NCI-H2196 treated with DMSO at 0.1 percent for 48 hours (cell line): ENCODE measurements around the gene MGAT4B.

ENCODE experiments used
- DNase-seq: peaks from one replicate; lab custom pipeline; 2025; ENCODE audit not compliant: unreplicated experiment; lab: John Stamatoyannopoulos, UW

Gene MGAT4B

DNA sequence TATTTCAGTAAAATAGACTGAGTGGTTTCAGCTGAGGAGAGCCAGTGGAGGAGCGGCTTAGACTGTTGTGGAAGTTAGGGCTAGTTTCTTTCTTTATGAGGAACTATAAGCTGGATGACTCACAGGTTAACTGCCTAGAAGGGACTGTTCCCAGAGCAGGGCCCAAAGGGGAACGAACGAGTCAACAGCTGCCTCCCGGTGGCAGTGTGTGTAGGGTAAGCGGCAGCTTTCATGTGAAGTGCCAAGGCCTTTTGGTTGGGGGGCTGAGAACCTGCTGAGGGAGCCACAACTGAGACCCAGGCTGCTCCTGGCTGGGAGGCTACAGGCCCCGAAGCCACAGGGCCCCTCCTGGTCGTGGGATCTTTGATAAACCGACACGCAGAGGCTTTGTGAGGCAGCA lies 21.0 kb upstream of the MGAT4B start:
- DNase-seq = no peak

DNA sequence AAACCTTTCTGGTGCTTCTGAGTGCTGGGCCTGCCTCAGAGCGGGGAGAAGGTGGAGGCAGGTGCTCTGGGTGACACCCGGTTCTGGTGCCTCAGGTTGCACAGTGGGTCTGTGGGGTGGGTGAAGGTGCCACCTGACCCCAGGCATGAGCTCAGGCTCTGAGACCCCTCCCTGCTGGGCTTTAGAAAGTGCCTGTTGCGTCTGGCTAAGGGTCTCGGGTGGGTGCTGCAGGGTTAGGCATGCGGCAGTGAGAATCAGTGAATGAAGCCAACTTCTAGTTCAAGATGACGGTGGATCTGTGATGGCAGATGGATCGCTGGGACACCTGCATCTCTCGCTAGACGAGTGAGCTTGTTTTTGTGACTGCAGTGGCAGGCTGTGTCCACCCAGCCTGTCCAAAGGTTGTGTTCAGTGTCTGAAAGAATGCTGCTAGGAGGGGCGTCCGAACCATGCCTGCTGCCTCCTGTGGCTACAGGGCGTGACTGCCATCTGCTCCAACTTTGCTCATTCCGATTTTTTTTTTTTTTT lies 19.1 kb upstream of the MGAT4B start:
- no peak for DNase-seq

DNA sequence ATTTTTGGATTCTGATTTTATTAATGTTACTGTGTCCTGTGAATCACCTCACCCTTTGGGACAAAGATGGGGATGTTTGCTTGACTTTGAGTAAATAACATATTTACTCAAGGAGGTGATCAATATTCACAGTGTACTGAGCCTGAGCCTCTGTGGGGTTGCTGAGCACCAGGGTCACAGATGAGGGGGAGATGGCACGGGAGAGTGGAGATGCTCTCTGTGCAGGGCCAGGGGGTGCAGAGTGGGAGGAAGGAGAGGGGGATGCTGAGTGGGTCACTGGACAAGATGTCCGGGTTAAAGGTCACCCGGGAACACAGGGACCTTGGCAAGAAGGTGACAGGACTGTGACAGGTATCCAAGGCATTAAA lies 18.1 kb upstream of the MGAT4B start:
- no peak for DNase-seq

DNA sequence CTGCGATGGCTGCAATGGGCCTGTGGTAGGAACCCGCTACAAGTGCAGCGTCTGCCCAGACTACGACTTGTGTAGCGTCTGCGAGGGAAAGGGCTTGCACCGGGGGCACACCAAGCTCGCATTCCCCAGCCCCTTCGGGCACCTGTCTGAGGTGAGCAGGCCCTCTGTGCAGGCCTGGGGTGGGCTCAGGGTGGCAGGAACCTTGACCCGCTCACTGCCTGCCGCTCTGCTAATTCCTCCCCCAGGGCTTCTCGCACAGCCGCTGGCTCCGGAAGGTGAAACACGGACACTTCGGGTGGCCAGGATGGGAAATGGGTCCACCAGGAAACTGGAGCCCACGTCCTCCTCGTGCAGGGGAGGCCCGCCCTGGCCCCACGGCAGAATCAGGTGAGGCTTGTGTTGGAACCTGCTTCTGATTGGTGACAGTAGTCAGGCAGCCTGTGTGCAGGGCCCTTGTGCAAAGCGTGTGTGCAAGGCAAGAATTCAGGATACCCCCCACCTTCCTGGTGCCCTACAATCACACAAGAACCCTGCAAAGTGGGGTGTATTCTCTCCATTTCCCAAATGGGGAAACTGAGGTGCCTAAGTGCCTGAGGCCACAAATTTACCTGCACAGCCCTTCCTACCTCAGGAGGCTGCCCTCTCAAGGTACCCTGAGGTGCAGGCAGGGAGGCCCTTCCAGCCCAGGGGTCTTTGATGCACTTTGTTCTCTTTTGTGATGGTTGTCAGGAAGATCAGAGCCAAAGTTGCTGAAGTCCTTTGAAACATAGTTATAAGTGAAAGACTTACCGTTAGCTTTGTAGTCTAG lies 17.5 kb upstream of the MGAT4B start:
- DNase-seq = no peak

DNA sequence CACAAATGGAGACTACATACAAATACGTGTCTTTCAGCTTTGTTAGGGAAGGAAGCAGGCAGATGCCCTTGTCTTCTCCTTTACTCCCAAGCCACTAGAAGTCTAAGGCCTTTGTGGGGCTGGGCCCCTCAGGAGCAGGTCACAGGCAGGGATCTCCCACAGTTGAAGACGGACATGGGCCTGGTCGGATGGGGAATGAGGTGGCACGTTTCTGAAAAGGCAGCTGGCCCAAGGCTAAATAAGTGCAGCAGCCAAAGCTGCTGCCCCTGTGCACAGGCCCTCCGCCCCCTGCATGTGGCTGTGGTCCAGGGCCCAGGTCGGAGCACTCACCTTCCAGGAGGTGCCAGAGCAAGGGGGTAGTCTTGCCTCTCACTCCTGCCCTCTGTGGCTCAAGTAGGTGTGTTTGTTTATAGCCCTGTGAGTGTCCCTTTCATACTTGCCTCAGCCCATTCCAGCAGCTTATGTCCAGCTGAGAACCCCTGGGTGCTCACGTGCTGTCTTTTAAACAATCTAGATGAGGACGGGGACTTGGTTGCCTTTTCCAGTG lies 15.9 kb upstream of the MGAT4B start:
- no peak for DNase-seq

DNA sequence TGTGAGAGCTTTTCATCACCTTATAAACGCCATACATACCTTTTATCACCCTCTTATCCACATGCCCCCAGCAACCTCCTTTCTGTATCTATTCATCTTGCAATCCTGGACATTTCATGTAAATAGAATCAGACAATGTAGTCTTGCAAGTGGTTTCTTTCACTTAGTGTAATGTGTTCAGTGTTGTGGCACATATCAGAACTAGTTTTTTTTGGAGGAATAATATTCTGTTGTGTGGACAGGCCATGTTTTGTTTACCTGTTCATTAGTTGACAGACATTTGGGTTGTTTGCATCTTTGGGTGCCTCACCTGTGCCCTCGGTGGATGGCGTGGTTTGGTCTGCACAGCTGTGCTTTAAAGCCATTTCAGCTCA lies 15.4 kb upstream of the MGAT4B start:
- DNase-seq = no peak

DNA sequence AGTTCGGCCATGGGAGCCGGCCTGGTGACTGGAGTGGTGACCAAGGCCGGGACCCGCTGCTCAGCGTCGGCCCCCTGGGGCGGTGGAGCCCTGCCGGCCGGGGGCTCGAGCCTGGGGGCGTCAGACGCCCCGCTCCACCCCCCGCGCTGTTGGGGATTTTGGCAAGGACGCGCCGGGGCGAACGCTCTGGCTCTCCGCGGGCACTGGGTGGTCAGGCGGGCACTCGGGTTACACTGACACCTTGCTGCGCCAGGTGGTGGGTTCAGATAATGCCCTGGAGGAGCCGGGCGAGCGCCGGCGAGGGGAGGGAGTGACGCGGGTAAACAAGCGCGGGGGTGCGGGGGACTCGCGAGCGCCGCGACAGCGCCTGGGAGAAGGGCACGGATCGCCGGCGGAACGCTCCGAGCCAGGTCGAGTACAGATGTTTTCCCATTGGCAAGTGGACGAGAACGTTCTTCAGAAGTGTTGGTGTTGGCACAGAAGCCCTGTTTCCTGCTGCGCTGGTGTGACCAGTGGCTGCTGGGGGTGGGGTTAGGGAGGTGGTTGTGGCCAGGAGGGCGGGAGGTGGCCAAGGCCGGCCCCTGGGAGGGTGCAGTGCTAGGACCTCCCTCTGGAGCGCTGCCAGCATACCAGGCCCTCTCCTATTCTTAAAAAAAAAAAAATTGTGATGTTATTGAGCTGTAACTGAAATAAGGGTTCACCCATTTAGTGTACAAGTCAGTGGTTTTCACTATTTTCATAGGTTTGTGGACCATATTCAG lies 14.8 kb upstream of the MGAT4B start:
- DNase-seq = peak; percentile 86

DNA sequence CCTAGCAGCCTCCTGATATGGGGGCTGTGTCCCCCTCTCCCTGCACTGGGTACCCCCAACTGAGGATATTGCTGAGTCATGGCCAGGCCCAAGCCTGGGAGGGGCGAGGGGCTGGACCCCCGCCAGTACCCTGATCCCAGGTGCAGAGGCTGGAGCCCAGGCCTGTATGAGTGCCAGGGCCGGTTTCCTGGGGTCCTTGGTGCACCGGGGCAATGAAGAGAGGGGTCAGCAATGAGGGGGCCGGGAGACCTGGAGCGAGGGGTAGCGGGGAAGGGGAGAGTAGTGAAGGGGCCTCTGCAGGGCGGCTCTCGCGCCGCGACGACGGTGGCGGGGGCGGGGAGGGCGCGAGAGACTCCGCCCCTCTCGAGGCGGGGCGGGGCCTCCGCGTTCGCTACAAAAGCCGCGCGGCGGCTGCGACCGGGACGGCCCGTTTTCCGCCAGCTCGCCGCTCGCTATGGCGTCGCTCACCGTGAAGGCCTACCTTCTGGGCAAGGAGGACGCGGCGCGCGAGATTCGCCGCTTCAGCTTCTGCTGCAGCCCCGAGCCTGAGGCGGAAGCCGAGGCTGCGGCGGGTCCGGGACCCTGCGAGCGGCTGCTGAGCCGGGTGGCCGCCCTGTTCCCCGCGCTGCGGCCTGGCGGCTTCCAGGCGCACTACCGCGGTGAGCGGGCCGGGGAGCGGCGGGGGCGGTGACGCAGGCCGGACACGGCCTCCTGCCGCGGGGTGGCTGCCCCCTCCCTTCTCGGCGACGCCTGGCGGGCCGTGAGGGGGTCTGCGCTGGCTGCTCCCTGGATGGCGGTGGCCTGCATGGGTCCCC lies 14.0 kb upstream of the MGAT4B start, which contains the start of gene SQSTM1:
SQSTM1 (plus strand) TSS at position 423 of the 815 bp plus-strand sequence; CDS start at position 455, 32 bp downstream.
- DNase-seq = peak; percentile 44

DNA sequence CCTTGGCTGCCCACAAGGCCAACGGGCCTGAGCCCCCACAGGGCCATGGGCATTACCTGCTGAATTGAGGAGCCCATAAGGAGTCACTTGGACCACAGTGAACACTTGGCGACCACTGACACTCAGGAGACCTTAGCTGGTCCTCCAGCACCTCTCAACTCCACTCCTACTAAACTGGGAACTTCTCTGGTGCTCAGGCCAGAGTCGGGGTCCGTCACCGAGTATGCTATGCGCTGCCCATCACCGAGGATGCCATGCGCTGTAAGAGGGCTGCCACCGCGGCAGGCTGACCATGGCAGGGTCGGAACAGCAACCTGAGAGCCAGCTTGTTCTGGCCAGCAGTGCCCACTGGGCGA lies 13.4 kb upstream of the MGAT4B start:
- no peak for DNase-seq

DNA sequence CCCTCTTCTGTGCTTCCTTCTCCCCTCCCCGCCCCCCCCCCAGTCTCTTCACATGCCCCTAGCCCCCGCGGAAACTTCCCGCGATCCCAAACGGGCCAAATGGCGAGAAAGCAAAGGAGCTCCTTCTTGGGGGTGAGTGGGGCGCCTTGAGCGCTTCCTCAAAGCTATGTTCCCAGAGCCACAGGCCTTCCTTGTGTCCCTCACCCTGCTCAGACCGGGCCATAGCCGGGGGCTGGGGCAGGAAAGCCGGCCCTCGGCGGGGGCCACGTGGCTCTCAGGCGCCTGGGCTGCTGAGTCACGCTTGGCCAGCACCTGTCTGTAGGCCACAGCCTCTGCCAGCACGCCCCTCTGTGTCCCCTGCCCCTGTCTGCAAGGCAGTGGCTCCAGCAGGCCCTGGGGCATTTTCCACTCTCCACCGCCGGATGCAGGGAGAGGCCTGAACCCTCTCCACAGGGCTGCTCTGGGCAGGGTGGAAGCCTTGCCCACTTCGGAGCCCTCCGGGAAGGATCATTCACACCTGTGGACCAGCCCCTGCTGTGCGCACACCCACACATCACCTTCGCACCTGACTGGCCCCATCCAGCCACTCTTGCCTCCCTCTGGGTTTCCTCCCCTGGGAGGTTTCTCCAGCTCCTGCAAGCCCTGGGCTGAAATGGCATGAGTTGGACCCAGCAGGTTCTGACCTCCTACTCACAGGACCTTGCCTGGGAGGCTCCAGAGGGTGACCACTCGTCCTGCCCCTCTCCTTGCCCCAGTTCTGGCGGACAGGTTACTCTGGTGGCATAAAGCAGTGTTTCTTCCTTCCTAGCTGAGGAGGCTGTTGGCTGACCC lies 12.8 kb upstream of the MGAT4B start:
- DNase-seq = peak; percentile 88

DNA sequence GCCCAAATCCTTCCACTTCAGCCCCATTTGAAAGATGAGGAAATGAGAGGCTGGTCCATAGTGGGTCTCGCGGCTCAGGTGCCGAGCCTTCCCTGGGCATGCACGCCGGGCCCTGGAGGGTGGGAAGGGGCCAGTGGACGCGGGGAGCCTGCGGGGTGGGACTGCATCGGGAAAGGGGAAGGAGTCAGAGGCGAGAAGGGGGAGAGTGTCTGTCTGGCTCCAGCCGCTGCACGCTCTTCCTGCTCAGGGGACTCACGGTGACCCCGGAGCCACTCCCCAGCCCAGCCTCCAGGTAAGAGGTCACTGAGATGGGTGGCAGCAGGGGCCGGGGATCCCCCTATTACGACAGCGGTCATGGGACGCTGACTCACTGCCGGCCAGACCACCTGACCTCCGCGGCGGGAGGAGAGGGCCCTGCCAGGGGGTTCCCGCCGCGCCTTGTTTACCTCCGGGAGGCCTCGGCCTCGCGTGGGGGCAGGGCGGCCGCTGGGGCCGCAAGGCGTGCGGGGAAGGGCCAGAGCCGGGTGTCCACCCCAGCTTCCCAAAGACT lies 12.2 kb upstream of the MGAT4B start:
- DNase-seq = peak; percentile 90

DNA sequence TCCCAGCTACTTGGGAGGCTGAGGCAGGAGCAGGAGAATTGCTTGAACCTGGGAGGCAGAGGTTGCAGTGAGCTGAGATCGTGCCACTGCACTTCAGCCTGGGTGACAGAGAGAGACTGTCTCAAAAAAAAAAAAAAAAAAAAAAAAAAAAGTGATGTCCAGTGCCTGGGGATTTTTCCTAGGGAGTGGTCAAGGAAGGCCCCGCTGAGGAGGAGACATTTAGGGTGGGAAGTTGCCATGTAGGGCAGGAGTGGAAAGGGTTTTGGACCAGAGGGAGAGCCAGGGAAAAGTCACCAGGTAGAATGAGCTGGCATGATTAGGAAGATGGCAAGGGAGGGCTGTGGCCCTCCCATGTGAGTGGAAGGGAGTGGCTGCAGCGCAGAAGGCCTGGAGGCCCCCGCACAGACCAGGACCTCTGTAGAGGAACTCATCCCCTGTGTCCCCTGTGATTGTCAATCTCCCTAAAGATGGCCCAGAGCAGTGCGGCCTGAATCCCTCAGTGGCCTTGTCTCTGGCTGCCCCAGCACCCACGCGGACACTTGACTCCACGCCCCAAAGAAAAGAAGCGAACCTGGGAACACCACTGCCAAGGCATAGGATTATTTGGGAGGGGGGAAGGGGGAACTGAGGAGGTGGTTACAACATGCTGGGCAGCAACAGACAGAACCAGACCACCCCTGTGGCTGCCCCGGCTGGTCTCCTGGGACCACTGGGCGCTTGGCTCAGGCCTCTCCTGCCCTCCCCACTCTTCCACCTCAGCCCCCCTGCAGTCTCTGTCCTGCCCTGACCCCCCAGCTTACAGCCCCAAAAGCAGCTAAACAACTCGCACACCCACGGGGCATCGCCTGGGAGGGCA lies 11.5 kb upstream of the MGAT4B start:
- no peak for DNase-seq

DNA sequence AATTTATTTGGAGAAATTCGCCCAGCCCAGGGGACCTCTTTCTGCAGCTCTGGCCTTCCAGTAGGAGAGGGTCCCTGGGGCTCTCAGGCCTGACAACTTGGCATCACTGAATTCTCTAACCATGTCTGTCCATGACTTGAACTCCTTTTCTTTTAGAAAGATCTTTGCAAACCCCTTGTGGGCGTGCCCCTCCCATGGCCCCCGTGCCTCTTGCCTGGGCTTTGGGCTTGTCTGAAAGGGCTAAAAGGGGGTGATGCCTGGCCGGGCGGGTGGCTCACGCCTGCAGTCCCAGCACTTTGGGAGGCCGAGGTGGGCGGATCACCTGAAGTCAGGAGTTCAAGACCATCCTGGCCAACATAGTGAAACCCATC lies 10.8 kb upstream of the MGAT4B start:
- no peak for DNase-seq

DNA sequence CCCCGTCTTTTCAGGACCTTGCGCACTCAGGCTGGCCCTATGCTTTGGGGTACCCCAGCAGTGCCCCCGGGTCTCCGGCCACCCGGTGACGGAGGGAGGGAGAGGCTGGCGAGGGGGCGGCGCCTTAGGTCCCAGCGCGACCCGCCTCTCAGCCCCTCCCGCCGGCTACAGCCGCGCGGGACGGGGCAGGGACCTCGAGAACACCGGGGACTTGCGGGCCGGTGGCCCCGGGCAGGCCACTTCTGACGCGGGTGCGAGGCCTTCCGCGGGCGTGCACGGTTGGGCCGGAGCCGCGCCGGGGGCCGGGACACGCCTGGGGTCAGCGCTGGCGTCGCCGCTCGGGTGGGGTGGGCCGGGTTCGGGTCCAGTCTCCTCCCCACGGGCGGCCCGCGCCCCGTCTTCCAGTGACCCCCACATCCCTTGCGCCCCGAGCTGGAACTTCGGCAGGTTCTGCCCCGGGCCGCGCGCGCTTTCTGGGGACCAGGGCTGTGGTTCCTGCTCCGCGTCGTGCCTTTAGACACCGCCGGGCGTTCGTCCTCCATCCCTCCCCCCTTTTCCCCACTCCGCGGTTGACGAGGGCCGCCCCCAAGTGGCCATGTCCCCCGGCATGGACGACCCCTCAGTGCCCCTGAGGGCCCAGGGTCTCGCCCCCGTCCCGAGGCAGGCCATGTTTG lies 10.3 kb upstream of the MGAT4B start:
- DNase-seq = no peak

DNA sequence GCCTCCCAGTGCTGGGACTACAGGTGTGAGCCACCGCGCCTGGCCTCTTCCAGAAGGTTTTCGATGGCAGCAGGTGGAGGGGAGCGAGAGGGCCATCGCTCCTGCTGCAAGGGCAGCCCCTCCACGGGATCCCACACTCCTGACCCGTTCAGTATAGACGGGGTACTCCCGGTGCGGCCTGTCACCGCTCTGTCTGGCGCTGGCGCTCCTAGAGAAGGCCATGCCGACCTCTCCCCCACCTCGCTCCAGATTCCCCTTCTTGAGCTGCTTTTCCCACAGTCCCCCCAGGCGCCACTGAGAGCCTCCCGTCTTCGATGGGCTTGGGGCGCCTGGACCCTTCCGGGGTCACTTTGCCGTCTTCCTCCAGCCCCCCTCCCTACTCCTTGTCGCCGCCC lies 9.7 kb upstream of the MGAT4B start:
- no peak for DNase-seq

DNA sequence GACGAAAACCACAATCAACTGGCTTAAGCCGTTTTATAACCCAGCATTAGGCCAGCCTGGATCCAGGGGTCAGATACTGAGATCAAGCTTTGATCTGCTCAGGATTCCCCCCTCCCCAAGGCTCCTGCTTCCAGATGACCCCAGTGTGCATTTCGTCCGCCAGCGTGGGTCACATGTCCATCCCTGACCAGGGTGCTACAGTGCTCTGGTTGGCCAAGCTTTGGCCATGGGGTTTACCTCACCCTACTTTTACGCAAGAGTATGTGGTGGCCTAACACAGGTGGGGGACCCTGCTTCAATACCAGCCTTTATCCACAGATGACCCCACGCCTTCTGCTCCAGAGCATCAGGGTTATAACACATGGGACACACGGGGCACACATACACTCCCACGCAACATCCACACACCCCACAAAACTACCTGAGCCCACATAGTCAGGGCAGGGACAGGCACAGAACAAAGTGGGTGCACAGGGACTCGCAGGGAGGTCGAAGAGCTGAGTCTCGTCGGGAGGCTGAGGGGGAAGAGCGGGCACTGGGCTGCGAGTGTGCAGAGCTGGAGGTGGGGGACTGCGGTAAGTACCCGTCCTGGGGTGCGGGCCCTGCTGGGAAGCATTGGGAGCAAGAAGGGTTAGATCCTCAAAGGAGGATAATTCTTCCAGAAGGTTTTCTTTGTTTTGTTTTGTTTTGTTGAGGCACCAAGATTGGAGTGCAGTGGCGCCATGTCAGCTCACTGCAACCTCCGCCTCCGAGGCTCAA lies 9.0 kb upstream of the MGAT4B start:
- no peak for DNase-seq

DNA sequence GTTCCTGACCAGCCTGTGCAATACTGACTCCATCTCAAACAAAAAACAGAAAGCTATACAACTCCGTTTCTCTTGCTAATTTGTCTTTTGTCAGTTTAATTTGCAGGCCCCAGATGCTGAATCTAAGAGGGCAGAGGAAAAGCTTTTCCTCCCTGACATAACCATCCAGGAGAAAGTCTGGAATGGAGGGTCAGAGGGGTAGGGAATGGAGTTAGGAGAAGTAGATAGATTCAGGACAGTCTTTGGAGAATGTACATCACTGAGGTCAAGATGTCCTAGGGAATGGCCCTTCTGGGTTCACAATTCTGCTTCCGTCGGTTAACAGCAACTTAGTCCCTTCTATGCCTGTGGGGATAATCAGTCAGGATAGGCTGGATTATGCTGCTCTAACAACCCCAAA lies 7.4 kb upstream of the MGAT4B start:
- DNase-seq = no peak
